Measurements from ENCODE around the gene CARD16.

DNA sequence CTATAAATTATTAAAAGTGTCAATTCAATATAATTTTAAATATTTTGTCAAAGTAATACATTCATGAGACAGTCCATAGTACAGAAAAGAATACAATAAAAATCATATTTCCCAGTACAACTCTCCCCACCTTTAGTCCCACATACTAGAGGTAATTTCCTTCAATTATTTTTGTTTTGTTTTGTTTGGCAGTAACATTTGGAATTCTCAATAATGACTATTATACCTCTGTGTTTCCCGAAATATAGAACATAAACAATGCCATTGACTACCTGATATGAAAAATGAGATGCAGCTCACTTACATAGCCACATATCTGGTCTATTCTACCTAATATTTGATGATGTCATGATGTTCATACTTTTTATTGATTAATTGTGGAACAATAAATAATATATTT, 52.4 kb downstream of the CARD16 start:
- TF ChIP-seq POLR2AphosphoS5 (IDR thresholded peaks at IDR 0.05; ENCODE audit: borderline replicate concordance, low read depth, low read length), result no peak
- no peak for TF ChIP-seq EZH2 (IDR thresholded peaks at IDR 0.05)
- TF ChIP-seq FOXP2 (optimal IDR thresholded peaks at IDR 0.05; ENCODE audit: control extremely low read depth, extremely low read length, insufficient read depth), result no peak

All from SK-N-MC (cell line).